ENCODE data around the gene MTSS2. TPM values are rescaled to one million over a fixed set of nuclear protein-coding genes. Genes with fewer than 3 reads are reported as not detected.

The MTSS2 gene
- total RNA-seq, 1 donor from 2014 or later, result 83.9 TPM

DNA sequence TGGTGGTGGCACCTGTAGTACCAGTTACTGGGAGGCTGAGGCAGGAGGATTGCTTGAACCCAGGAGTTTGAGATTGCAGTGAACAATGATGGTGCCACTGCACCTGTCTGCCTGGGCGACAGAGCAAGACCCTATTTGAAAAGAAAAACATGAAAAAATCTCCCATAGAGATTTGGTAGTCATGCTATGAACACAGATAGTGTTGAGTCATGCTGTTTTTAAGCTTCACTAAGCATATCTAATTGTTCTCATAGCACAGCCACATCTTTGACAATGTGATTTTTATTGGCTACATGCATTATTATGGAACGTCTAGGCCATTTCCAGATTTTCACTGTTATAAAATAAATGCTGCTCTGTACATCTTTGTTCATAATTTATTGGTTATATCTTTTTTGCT, 33.5 kb downstream of the MTSS2 start:
- Histone ChIP-seq H3K27ac (replicated peaks) (no peak overlapping the region), H3K4me3 (no peak overlapping the region), H3K36me3 (no peaks in the 10 kb centered on the region), H3K4me1 (peaks cover 10% of the 10 kb centered on the region), H3K9me3 (replicated peaks) (no peaks in the 10 kb centered on the region), H3K27me3 (ENCODE audit: low read depth) (no peaks in the 10 kb centered on the region)
- DNase-seq, result no peak
- TF ChIP-seq, protein P1, sequence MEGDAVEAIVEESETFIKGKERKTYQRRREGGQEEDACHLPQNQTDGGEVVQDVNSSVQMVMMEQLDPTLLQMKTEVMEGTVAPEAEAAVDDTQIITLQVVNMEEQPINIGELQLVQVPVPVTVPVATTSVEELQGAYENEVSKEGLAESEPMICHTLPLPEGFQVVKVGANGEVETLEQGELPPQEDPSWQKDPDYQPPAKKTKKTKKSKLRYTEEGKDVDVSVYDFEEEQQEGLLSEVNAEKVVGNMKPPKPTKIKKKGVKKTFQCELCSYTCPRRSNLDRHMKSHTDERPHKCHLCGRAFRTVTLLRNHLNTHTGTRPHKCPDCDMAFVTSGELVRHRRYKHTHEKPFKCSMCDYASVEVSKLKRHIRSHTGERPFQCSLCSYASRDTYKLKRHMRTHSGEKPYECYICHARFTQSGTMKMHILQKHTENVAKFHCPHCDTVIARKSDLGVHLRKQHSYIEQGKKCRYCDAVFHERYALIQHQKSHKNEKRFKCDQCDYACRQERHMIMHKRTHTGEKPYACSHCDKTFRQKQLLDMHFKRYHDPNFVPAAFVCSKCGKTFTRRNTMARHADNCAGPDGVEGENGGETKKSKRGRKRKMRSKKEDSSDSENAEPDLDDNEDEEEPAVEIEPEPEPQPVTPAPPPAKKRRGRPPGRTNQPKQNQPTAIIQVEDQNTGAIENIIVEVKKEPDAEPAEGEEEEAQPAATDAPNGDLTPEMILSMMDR (IDR thresholded peaks at IDR 0.05; ENCODE audit: borderline replicate concordance), result no peak
- intact Hi-C loops (cut with micrococcal nuclease), result loop anchor here (5.0 kb wide), 1 partner anchor 125 kb away; no protein-coding TSS in a partner anchor

DNA sequence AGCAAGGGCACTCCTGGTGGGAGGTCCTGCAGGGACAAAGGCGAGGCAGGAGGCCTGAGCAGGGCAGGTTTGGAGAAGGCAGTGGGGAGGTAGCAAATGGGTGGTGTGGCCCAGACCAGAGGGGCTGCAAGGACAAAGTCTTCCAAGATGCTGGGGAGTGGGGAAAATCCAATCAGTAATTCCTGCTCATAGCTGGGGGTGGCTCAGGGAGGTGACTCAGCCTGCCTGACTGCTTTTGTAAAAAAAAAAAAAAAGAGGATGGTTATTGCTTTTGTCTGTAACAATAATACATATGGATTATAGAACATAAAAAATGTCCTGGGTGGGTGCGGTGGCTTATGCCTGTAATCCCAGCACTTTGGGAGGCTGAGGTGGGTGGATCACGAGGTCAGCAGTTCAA, 34.3 kb downstream of the MTSS2 start:
- Histone ChIP-seq H3K9me3 (replicated peaks) (no peaks in the 10 kb centered on the region), H3K27me3 (ENCODE audit: low read depth) (no peaks in the 10 kb centered on the region), H3K4me1 (peaks cover 18% of the 10 kb centered on the region), H3K36me3 (no peaks in the 10 kb centered on the region), H3K4me3 (no peak overlapping the region), H3K27ac (replicated peaks) (no peak overlapping the region)
- DNase-seq, result no peak
- intact Hi-C loops (cut with micrococcal nuclease), result loop anchor here (5.0 kb wide), 1 partner anchor 124 kb away; no protein-coding TSS in a partner anchor
- TF ChIP-seq, protein P1 (IDR thresholded peaks at IDR 0.05; ENCODE audit: borderline replicate concordance), result no peak

DNA sequence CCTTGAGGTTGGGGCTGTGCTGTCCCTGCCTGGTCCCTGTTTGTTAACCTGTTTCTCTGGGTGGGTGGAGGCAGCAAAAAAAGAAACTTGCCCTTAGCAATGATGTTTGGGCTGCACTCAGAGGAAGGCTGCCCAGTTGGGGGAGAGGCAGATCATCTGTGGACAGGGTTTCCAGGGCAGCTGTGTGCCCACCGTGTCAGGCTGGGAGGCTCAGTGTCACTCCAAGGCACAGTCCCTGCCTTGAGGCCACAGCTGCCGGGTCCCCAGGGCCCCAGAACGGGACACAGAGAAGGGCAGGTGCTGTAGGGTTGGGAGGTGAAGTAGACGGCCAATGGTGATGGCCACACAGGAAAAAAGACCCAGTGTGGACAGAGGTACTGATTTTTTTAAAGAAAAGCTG, 35.6 kb downstream of the MTSS2 start:
- intact Hi-C loops (cut with micrococcal nuclease), result loop anchor here (5.0 kb wide), 1 partner anchor 123 kb away; no protein-coding TSS in a partner anchor
- H3K4me3 ChIP-seq, result no peak overlapping the region
- no peak for DNase-seq
- H3K27me3 ChIP-seq (ENCODE audit: low read depth), result no peaks in the 10 kb centered on the region
- no peak overlapping the region for H3K27ac ChIP-seq (replicated peaks)
- no peaks in the 10 kb centered on the region for H3K36me3 ChIP-seq
- H3K9me3 ChIP-seq (replicated peaks), result no peaks in the 10 kb centered on the region
- TF ChIP-seq, protein P1 (IDR thresholded peaks at IDR 0.05; ENCODE audit: borderline replicate concordance), result no peak
- H3K4me1 ChIP-seq, result peaks cover 19% of the 10 kb centered on the region

DNA sequence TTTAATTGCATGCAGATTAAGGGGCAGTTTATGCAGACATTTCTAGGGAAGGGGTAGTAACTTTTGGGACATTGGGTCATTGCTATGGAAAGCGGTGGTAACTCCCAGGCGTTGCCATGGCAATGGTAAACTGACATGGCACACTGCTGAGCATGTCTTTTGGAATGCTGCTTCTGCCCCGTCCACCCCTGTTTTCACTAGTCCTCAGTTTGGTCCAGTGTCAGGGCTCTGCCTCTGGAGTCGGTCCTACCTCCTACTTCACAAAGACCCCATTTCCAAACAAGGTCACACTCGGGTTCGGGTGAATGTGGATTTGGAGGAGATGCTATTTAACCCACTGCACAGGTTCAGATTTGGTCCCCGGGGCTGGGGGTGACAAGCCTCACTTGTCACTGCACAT, 36.6 kb downstream of the MTSS2 start:
- H3K36me3 ChIP-seq, result no peaks in the 10 kb centered on the region
- H3K27me3 ChIP-seq (ENCODE audit: low read depth), result no peaks in the 10 kb centered on the region

DNA sequence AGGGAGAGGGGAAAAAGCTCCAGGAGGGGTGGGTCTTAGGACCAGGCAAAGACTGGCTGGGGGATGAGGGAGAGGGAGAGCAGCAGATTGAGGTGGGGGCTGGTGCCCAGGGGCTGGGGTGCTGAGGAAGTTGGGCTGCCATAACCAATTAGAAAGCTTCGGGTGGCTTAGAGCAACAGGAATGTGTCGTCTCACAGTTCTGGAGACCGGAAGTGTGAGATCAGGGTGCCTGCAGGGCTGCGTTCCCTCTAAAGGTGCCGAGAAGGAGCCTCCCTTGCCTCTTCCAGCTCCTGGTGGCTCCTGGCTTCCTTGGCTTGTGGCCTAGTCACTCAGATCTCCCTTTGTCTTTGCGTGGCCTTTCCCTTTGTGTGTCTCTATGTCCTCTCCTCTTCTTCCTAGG, 37.2 kb downstream of the MTSS2 start:
- Histone ChIP-seq H3K27ac (replicated peaks) (no peak overlapping the region), H3K36me3 (no peaks in the 10 kb centered on the region), H3K4me3 (no peak overlapping the region), H3K9me3 (replicated peaks) (no peaks in the 10 kb centered on the region), H3K4me1 (peaks cover 11% of the 10 kb centered on the region), H3K27me3 (ENCODE audit: low read depth) (no peaks in the 10 kb centered on the region)
- intact Hi-C loops (cut with micrococcal nuclease), result no loop called here
- no peak for DNase-seq
- TF ChIP-seq, protein P1 (IDR thresholded peaks at IDR 0.05; ENCODE audit: borderline replicate concordance), result no peak

More for the DNA sequence above, 36.6 kb downstream of the MTSS2 start:
- intact Hi-C loops (cut with micrococcal nuclease), result no loop called here
- no peak overlapping the region for H3K27ac ChIP-seq (replicated peaks)
- no peak overlapping the region for H3K4me3 ChIP-seq
- H3K4me1 ChIP-seq, result peaks cover 18% of the 10 kb centered on the region
- TF ChIP-seq, protein P1 (IDR thresholded peaks at IDR 0.05; ENCODE audit: borderline replicate concordance), result no peak
- H3K9me3 ChIP-seq (replicated peaks), result no peaks in the 10 kb centered on the region
- DNase-seq, result no peak
